ENCODE results near the gene DUSP21.

GRCh38 chrX:44891642-44892041 lies 47.8 kb downstream of the DUSP21 start:
- TF ChIP-seq POLR2A (IDR thresholded peaks at IDR 0.05) (no peak), CTCF (IDR thresholded peaks at IDR 0.05) (no peak)
